ENCODE data around the gene TMEM37.

TMEM37 gene

DNA sequence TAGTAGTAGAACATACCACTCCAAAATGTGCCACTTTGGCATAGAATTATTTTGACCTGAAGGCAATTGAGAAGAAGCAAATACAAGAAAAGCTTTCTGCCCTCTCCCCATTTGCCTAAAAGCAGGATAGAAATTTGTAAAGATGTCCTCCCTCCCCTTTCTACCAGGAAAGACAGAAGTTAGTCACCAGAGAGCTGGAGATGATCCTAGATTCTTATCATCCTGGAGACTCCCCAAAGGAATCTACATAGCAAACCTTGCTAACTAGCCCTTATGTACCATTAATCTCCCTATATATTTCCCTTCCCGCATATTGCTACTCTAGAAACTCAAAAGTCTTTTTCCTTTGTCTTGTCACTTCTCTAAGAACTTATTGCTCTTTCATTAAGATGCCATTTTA, 12.6 kb upstream of the TMEM37 start:
- no peak for DNase-seq

GRCh38 chr2:119419803-119420508, 11.7 kb upstream of the TMEM37 start:
- no peak for DNase-seq

DNA sequence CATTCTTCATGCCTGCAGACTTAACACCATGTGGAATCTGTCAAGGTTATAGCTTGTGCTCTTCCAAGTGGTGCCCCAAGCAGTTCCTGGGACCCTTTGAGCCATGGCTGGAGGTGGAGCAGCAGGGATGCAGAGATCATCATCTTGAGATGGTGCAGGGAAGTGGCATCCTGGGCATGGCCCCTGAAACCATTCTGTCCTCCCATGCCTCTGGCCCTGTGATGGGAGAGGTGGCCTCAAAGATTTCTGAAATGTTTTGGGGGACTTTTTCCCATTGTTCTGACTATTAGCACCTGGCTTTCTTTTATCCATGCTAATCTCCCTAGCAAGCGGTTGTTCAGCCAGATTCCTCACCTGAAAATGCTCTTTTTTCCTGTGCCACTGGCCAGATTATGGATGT, 10.3 kb upstream of the TMEM37 start:
- DNase-seq = no peak

- no peak for DNase-seq
Observed at GRCh38 chr2:119421741-119422140, 9.9 kb upstream of the TMEM37 start.

GRCh38 chr2:119422360-119423107, 9.1 kb upstream of the TMEM37 start:
- DNase-seq = no peak

- DNase-seq = no peak
Observed at GRCh38 chr2:119423108-119423444, 8.6 kb upstream of the TMEM37 start.

GRCh38 chr2:119423811-119424210, 7.8 kb upstream of the TMEM37 start:
- no peak for DNase-seq

- no peak for DNase-seq
Observed at GRCh38 chr2:119424284-119425118, 7.2 kb upstream of the TMEM37 start.

GRCh38 chr2:119425119-119425405, 6.6 kb upstream of the TMEM37 start:
- no peak for DNase-seq

- no peak for DNase-seq
Observed at GRCh38 chr2:119425620-119426395, 5.8 kb upstream of the TMEM37 start.

GRCh38 chr2:119426396-119426675, 5.3 kb upstream of the TMEM37 start:
- no peak for DNase-seq

DNA sequence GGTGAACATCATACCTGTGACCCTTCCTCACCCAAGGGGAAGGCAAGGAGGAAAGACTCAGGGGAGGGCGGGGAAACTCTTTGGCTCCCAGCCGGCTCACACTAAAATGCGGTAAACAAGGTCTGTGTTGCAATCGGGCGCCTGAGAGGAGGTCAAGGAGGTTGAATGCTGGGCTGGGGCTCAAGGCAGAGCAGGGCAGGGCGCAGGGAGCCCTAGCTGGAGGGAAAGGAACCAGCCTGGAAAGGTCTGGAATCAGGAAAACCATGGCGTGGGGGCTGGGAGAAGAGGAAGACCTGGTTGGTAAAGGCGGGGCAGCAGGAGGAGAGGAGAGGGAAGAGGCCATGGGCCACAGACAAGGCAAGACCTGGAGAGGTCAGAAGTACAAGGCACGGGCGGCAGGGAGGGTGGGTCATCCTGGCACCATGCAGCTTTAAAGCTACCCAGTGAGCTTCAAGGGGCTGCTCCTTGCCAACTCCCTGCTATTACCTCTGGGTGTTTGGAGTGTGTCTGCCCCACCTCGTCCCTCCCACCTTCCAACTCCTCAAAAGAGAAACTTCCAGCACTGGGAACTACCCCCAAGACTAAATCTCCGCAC, 4.8 kb upstream of the TMEM37 start:
- DNase-seq = no peak

DNA sequence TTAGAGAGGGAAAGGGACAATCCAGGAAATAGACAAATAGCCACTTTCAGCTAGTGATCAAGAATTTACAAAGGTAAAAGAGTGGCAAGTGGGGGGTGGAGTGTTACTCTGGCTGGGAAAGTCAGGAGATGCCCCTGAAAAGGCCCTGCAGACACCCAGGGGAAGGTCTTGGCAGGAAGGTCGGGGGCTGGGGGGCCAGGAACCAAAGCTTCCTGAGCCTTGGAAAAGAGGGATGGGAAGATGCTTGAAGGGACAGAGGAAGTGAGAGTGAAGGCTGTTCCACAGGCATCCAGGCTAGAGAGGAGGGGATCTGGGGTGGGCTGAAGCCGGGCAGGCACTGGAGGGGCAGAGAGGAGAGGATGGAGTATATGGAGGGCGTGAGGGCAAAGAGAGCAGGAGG, 3.9 kb upstream of the TMEM37 start:
- no peak for DNase-seq

DNA sequence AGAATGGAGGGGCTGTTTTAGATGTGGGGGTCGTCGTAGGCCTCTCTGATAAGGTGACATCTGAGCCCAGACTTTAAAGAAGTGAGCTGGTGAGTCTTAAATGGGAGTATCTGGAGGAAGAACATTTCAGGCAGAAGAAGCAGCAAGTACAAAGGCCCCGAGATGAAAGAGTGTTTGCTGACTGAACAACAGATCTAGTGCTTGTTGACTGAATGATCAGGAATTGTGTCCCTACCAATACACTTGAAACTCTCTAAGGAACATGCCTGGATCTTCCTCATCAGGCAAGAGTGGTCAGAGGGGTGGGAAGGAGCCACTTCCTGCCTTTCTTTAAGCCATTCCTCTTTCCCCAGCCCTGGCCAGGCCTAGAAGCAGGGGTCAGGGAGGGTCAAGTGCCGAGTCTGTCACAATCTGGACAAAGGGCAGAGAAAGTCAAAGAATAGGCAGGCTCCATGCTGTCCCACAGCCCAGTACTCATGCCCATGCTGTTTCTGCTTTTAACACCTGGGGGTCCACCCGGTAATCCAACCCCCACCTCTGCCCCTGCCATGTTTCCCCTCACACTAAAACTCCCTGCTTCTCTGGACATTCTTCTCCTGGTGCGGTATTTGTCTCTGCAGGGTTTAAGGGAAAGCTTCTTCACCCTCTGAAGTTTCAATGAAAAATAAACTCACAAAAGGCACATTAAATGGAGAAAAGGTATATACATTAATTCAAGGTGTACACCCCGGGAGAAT, 3.0 kb upstream of the TMEM37 start:
- no peak for DNase-seq

- DNase-seq = no peak
Observed at GRCh38 chr2:119429225-119429981, 2.3 kb upstream of the TMEM37 start.

GRCh38 chr2:119430023-119430498, 1.6 kb upstream of the TMEM37 start:
- no peak for DNase-seq

DNA sequence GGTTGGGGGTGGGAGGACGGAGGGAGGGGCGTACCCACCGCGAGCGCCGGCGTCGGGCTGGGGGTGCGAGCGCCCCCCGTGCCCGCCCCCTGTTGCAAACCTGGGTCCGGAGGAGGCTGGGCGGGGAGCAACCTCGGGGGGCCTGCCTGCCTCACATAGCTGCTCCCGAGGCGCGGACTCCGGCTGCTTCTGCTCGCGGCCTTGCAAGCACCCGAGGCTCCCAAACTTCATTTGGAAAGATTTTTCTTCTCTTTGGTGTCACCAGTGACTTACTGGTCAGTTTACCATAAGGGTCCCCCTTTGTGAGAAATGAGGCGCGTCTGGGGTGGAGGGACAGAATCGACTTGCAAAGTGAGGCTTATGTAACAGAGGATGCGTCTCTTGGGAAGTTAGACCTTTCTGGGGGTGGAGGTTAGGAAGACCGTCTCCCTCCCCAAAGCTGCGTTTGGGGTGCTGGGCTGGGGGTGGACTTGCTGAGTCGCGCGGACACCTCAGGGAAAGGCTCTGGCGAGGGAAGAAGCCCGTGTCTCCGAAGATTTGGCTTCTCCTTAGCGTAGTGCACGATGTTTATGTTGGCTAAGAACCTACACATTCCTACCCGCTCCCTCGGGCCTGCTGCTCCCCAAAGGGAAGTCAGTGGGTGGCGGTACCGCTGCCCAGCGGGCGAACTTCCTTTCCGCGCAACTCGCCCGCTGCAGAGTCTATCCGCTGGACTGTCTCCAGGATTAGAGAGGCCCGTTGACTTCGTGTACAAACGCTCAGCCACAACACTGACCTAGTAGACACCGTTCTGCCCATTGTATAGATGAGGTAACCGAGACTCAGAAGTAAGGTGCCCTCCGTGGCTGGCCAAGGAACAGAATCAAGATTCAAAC, 559 bp downstream of the TMEM37 start:
- no peak for DNase-seq

GRCh38 chr2:119432851-119433522, 1.3 kb downstream of the TMEM37 start:
- DNase-seq = no peak

DNA sequence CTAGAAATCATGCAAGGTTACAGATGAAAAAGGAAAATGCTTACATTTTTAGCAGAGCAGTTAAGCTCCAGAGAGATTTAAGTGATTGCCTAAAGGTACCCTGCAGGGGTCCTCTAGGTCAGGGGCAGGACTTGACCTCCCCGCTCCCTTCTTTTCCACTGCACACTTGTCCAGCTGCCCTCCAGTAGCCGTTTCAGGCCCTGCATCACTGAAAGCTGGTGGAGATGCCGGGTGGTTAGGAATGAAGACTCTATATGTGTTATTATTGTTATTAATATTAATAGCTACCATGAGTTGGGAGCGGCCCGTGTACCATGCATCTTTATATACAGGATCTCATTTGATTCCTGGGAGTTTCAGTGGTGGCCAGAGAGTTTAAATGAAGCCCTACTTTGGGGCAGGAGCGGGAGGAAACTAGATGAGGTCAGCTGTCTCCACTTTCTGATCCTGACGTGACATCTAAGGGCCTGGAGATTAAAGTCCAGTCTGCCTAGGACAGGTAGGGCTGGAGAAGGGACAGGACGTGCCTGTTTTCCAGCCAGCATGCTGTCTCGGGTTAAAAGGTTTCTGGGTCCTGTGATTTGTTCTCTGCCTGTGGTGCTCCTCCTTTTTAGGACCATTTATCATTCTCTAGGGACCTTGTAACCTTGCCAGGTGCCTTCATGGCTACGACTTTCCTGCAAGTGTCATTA, 2.1 kb downstream of the TMEM37 start:
- no peak for DNase-seq
